RWPE1 (cell line): Measurements from ENCODE around the gene ZRANB1.

ENCODE experiments used
- CTCF ChIA-PET: fragments of 350-600 bp; sonication (Branson Sonifier 250); formaldehyde crosslinking; extraction: SDS; loops from one replicate; lab custom pipeline; 2021; lab: Yijun Ruan, JAX
- POLR2A ChIA-PET: fragments of 400-600 bp; formaldehyde crosslinking; extraction: SDS; loops from one replicate; lab custom pipeline; 2020; ENCODE audit warnings: antibody characterized with exemption; ENCODE audit not compliant: low non-redundant PET; lab: Yijun Ruan, JAX
- DNase-seq: peaks from one replicate; pipeline ENCODE4 v3.0.0; 2012; ENCODE audit warnings: low spot score
- H3K27ac ChIP-seq: fragments of 450-650 bp; 2 replicates; pipeline ENCODE4 v1.5.1; 2017
- TF ChIP-seq, protein P1 (sequence below): fragments of 450-650 bp; conservative IDR thresholded peaks from 2 replicates; pipeline ENCODE4 v1.5.1; 2017; ENCODE audit warnings: low read depth, mild to moderate bottlenecking

The ZRANB1 gene

DNA sequence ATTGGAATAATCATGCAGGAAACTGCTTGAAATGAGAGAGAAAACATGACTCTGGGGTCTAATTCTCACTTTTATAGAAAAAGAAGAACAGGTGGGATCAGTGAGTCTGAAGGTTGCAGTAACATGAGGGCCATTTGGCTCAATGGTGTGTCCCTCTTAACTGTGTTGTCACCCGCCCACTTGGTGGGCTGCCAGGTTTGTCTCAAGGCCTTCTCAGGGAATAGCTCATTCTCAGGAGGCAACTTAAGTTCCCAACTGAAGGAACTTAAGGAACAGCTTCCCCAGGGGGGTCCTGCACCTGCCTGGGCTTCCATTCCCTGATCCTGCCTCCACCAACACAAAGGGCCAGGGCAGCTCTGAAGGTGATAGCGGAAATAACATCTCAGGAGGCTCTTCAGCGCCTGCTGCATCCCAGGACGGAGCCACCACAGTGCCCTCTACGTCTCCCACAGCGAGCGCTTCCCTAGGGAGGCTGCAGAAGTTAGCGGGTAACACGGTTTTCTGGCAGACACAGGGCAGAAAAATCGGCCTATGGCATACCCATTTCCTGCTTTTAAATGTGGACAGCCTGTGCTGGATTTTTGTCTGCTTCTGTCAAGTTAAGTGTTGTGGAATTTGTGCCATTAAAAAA, 88.8 kb downstream of the ZRANB1 start:
- TF ChIP-seq, protein P1, sequence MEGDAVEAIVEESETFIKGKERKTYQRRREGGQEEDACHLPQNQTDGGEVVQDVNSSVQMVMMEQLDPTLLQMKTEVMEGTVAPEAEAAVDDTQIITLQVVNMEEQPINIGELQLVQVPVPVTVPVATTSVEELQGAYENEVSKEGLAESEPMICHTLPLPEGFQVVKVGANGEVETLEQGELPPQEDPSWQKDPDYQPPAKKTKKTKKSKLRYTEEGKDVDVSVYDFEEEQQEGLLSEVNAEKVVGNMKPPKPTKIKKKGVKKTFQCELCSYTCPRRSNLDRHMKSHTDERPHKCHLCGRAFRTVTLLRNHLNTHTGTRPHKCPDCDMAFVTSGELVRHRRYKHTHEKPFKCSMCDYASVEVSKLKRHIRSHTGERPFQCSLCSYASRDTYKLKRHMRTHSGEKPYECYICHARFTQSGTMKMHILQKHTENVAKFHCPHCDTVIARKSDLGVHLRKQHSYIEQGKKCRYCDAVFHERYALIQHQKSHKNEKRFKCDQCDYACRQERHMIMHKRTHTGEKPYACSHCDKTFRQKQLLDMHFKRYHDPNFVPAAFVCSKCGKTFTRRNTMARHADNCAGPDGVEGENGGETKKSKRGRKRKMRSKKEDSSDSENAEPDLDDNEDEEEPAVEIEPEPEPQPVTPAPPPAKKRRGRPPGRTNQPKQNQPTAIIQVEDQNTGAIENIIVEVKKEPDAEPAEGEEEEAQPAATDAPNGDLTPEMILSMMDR, result no peak
- CTCF ChIA-PET, result interaction anchor here (0.8 kb wide), 1 partner anchor 22 kb away, joined by 5 read pairs; no protein-coding TSS in a partner anchor
- DNase-seq, result no peak

DNA sequence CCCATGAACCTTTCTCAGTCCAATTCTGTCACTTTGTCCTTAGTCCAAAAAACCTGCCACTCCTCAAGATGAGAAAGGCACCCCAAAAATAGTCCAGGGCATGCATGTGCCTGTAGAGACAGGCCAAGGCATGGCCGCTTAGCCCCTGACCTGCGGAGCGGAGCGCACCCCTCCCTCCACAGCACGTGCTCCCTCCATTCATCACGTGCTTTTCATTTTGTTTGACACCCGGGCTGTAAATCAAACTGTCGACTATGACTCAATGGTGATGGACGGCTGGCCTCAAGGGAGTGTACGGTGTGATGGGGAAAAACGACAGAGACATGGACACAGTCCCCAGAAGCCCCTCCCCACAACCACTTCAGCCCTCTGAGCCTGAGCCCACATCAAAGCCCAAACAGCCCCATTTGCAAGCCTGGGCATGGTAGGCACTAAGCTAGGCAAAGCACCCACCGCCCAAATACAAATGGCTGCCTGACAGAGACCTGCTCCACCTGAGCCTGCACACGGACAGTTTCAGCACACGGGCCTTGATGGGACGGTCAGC, 90.6 kb downstream of the ZRANB1 start:
- POLR2A ChIA-PET, result no interaction called here
- H3K27ac ChIP-seq, result peak overlapping the region; percentile 27
- CTCF ChIA-PET, result interaction anchor here (0.6 to 1.0 kb wide), 2 partner anchors 468 to 560 kb away, joined by 3 to 4 read pairs; no protein-coding TSS in a partner anchor
- TF ChIP-seq, protein P1, result no peak
- no peak for DNase-seq

More for the DNA sequence above, 88.8 kb downstream of the ZRANB1 start:
- peak overlapping the region; percentile 12; the same call in 1 of the 2 replicates for H3K27ac ChIP-seq
- POLR2A ChIA-PET, result no interaction called here

DNA sequence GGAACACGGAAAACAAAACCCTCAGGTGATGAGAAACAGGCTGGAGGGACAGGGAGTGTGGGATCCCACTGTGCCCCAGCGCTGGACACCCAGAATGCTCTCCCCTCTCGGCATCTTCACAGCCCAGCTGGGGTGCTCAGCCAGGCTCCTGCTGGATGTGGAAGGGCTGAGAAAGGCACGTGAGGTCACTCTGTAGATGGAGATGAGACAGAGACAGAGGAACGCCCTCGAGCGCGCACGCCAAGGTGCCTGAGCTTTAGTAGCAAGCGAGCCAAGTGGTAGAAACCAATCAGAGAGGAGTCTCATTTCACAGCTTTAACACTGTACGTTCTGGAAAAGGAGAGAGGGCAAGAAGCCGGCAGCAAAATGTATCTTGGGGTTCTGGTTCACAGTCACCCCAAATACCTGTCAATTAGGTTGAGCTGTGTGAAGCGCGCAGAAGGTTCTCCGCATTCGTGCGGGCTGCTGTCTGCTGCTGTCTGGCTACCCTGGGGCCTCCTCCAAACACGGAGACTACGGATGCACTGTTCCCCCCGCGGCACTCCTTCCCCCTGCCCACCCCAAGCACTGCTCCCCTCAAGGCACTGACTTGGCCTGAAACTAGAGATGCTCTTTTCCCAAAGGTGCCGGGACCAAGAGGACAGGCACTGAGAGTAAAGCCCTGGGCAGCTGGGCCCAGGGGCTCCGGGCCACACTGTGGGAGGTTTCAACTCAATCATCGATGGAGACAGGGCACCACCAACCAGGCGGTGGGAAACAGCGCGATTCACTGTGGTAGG, 91.4 kb downstream of the ZRANB1 start:
- H3K27ac ChIP-seq, result peak overlapping the region; percentile 27
- CTCF ChIA-PET, result interaction anchor here (0.6 to 1.0 kb wide), 2 partner anchors 468 to 561 kb away, joined by 3 to 4 read pairs; no protein-coding TSS in a partner anchor

DNA sequence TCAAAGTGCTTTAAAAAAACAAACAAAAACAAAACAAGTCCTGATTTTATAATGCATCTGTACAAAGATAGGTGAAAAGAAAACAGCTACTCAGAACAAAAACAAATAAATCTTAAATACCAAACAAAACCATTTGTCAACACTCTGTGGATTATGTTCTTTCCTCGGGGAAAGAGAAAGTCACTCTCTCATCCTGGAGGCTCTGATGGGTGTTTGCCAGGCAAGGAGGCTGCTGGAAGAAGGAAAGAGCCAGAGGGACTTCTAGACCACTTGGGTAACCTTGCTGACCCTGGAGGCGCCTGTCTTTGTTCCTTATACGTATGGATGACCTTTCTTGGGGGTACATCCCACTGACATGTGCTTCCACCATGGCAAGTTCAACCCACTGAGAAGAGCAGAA, 92.8 kb downstream of the ZRANB1 start:
- POLR2A ChIA-PET, result interaction anchor here (0.6 to 0.8 kb wide), 2 partner anchors 11 to 552 kb away, joined by 3 to 8 read pairs; no protein-coding TSS in a partner anchor
- CTCF ChIA-PET, result no interaction called here

More for the DNA sequence above, 91.4 kb downstream of the ZRANB1 start:
- TF ChIP-seq, protein P1, result no peak
- POLR2A ChIA-PET, result no interaction called here
- no peak for DNase-seq

DNA sequence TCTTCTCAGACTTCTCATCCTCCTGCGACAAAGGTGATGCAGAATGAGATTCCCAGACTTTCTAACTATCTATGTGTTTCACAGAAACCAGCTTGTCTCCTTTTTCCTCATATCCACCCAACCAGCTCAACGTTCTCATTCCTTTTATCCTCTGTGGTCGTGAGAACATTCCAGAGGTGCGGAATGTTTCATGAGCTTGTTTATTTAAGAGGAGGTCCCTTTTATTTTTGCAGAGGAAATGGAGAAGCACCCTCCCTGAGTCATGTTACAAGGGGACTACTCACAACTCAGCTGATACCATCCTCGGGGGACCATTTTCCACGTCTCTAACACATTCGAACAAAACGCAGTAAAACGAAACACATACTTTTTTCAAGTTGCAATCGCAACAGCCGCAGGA, 93.2 kb downstream of the ZRANB1 start:
- peak; percentile 64 for DNase-seq
- POLR2A ChIA-PET, result interaction anchor here (0.6 to 0.8 kb wide), 2 partner anchors 10 to 552 kb away, joined by 3 to 8 read pairs; no protein-coding TSS in a partner anchor
- CTCF ChIA-PET, result interaction anchor here (0.5 kb wide), 1 partner anchor 25 kb away, joined by 4 read pairs; no protein-coding TSS in a partner anchor
- H3K27ac ChIP-seq, result peak overlapping the region; percentile 53
- TF ChIP-seq, protein P1, result no peak

More for the DNA sequence above, 92.8 kb downstream of the ZRANB1 start:
- peak overlapping the region; percentile 53 for H3K27ac ChIP-seq
- TF ChIP-seq, protein P1, result no peak
- DNase-seq, result no peak
